SK-N-SH (cell line): ENCODE measurements around the gene FRMD8. TPM values are rescaled to one million over a fixed set of nuclear protein-coding genes. Genes with fewer than 3 reads are reported as not detected.

ENCODE experiments used
- CTCF ChIA-PET: fragments of 300-600, 350-600 bp; formaldehyde crosslinking; extraction: SDS; loops from one replicate; lab custom pipeline; 2021; lab: Yijun Ruan, JAX
- POLR2A ChIA-PET: fragments of 350-600 bp; sonication (Branson Sonifier 250); formaldehyde crosslinking; extraction: SDS; loops from one replicate; lab custom pipeline; 2020; ENCODE audit warnings: antibody characterized with exemption, inconsistent platforms; lab: Yijun Ruan, JAX
- DNase-seq: peaks from one replicate; pipeline ENCODE4 v3.0.0; 2012
- H2AFZ ChIP-seq: fragments of 200-600 bp; sonication (generic); 2 replicates; pipeline ENCODE4 v1.8.1; 2016; ENCODE audit warnings: antibody characterized with exemption, mild to moderate bottlenecking, low read depth
- H3F3A ChIP-seq: fragments of 200-600 bp; sonication (generic); replicated peaks from 2 replicates; pipeline ENCODE3; 2016; ENCODE audit warnings: antibody characterized with exemption, mild to moderate bottlenecking; ENCODE audit not compliant: insufficient read depth
- H3K27ac ChIP-seq, 2 experiments: fragments of 200-500 bp in 1 of 2; fragments of 200-600 bp in 1 of 2; sonication (Bioruptor generic) in 1 of 2; sonication (generic), shearing (Covaris generic) in 1 of 2; 2 replicates each; pipeline versions ENCODE4 v1.5.1 to v1.6.1; 2014 to 2016; ENCODE audit warnings: low read depth in 2 of 2, inconsistent platforms in 1 of 2, low read length in 1 of 2, mild to moderate bottlenecking in 1 of 2, mixed read lengths in 1 of 2
- H3K27me3 ChIP-seq: fragments of 200-600 bp; sonication (generic), shearing (Covaris generic); 2 replicates; pipeline ENCODE4 v1.6.1; 2016; ENCODE audit warnings: mixed run types; ENCODE audit not compliant: insufficient read depth
- H3K36me3 ChIP-seq, 2 experiments: fragments of 200-500 bp in 1 of 2; fragments of 200-600 bp in 1 of 2; sonication (Bioruptor generic) in 1 of 2; sonication (generic) in 1 of 2; replicated peaks in 1 of 2; 2 replicates each; pipeline versions ENCODE3 to v1.5.1; 2014 to 2016; ENCODE audit warnings: low read length in 1 of 2, mild to moderate bottlenecking in 1 of 2; ENCODE audit not compliant: insufficient read depth in 2 of 2, control insufficient read depth in 1 of 2
- H3K4me1 ChIP-seq, 2 experiments: fragments of 200-500 bp in 1 of 2; fragments of 200-600 bp in 1 of 2; sonication (Bioruptor generic) in 1 of 2; sonication (generic), shearing (Covaris generic) in 1 of 2; 2 replicates each; pipeline versions ENCODE4 v1.5.1 to v1.6.1; 2014 to 2016; ENCODE audit warnings: low read depth in 1 of 2, low read length in 1 of 2, mixed run types in 1 of 2; ENCODE audit not compliant: insufficient read depth in 2 of 2, control insufficient read depth in 1 of 2
- H3K4me2 ChIP-seq: fragments of 200-600 bp; sonication (generic), shearing (Covaris generic); 2 replicates; pipeline ENCODE4 v1.6.1; 2017; ENCODE audit warnings: mixed run types
- H3K4me3 ChIP-seq, 2 experiments: fragments of 200-500 bp in 1 of 2; fragments of 200-600 bp in 1 of 2; sonication (Bioruptor generic) in 1 of 2; sonication (generic), shearing (Covaris generic) in 1 of 2; 2 replicates each; pipeline versions ENCODE4 v1.5.1 to v1.8.1; 2014 to 2016; ENCODE audit warnings: low read depth in 2 of 2, inconsistent platforms in 1 of 2, low read length in 1 of 2, mild to moderate bottlenecking in 1 of 2, mixed read lengths in 1 of 2, moderate library complexity in 1 of 2
- H3K79me2 ChIP-seq: fragments of 200-600 bp; sonication (generic); 2 replicates; pipeline ENCODE4 v1.8.1; 2017; ENCODE audit warnings: mild to moderate bottlenecking; ENCODE audit not compliant: insufficient read depth
- H3K9ac ChIP-seq: fragments of 200-600 bp; sonication (generic); 2 replicates; pipeline ENCODE4 v1.6.1; 2017; ENCODE audit warnings: mixed run types
- H3K9me2 ChIP-seq: fragments of 200-600 bp; sonication (generic); 2 replicates; pipeline ENCODE4 v1.6.1; 2017; ENCODE audit warnings: mixed run types
- H3K9me3 ChIP-seq: fragments of 200-600 bp; sonication (generic); 2 replicates; pipeline ENCODE4 v1.6.1; 2017; ENCODE audit warnings: mixed run types, mild to moderate bottlenecking, moderate library complexity
- H4K20me1 ChIP-seq: fragments of 200-600 bp; sonication (generic); 2 replicates; pipeline ENCODE4 v1.6.1; 2017; ENCODE audit warnings: mild to moderate bottlenecking, mixed run types; ENCODE audit not compliant: insufficient read depth
- CHD2 ChIP-seq: fragments of 150-350 bp; IDR thresholded peaks from 2 replicates; pipeline ENCODE4 v1.6.1; 2018; ENCODE audit warnings: low read length; ENCODE audit not compliant: partially characterized antibody
- FOXM1 ChIP-seq: IDR thresholded peaks from 2 replicates; pipeline ENCODE4 v1.4.0; 2012; ENCODE audit warnings: low read depth, mild to moderate bottlenecking
- GATA2 ChIP-seq: sonication (generic); formaldehyde crosslinking; IDR thresholded peaks from 2 replicates; pipeline ENCODE4 v1.5.0; 2020; ENCODE audit warnings: mild to moderate bottlenecking, missing genetic modification reagents
- IRF3 ChIP-seq: fragments of 150-350 bp; IDR thresholded peaks from 2 replicates; pipeline ENCODE4 v1.6.1; 2016; ENCODE audit warnings: mild to moderate bottlenecking, low read depth, low read length
- USF2 ChIP-seq: fragments of 150-350 bp; IDR thresholded peaks from 2 replicates; pipeline ENCODE4 v1.6.1; 2017; ENCODE audit warnings: antibody characterized with exemption, low read length, low read depth, borderline replicate concordance
- WGBS: methylation state at CpG from one replicate; pipeline ENCODE4 v1.1.6; 2017; ENCODE audit warnings: low lambda C conversion rate; 5-methylcytosine and 5-hydroxymethylcytosine counted together
- polyA plus RNA-seq, 3 experiments: library from polyadenylated mRNA; depleted of rRNA; stranded (reverse); fragments of >200 nt; gene quantifications; 2 replicates each; pipeline ENCODE4 v1.2.3, GENCODE V29; 2012

Gene FRMD8
- polyA plus RNA-seq, 1 of the 3 experiments (the other 2 are of a cell fraction), result 19.0 TPM

- TF ChIP-seq IRF3, result peak; percentile 51; the same call in 1 of the 2 replicates
- TF ChIP-seq CHD2, result peak; percentile 31
Measured at GRCh38 chr11:65354265-65355012, 32.0 kb upstream of the FRMD8 start, which contains the start of gene TIGD3 (continued).

- DNase-seq, result peak; percentile 87
- peak overlapping the region in 1 of 2 experiments; percentile 63; a peak in 2 of 4 replicates for H3K27ac ChIP-seq
- peak overlapping the region; percentile 89; the same call in 1 of the 2 replicates for H3K4me2 ChIP-seq
- H3K4me3 ChIP-seq, result peak overlapping the region; percentile 71 to 74
- H2AFZ ChIP-seq, result peak overlapping the region; percentile 78; the same call in 1 of the 2 replicates
- TF ChIP-seq GATA2 (CRISPR knock-in tag) (peak; percentile 58; the same call in 1 of the 2 replicates), USF2 (no peak)
- no peaks in the 10 kb centered on the region for H3K9me2 ChIP-seq
- H3K79me2 ChIP-seq, result no peaks in the 10 kb centered on the region
- peak overlapping the region; percentile 51; the same call in 1 of the 2 replicates for H3K9ac ChIP-seq
- H3F3A ChIP-seq, result peaks cover 35% of the 10 kb centered on the region
- ChIA-PET CTCF (interaction anchor here (0.6 to 2.5 kb wide), 12 partner anchors 10 to 243 kb away, joined by 3 to 10 read pairs (median 4); no protein-coding TSS in a partner anchor), POLR2A (interaction anchor here (0.6 to 3.2 kb wide), 4 partner anchors 22 to 144 kb away, joined by 4 to 13 read pairs (median 5); partner anchors contain the start of genes DPF2, MALAT1 and NEAT1)
- H3K9me3 ChIP-seq, result no peaks in the 10 kb centered on the region
- no peaks in the 10 kb centered on the region for H3K27me3 ChIP-seq
- H3K4me1 ChIP-seq, result peaks cover 0 to 20% of the 10 kb centered on the region in 2 experiments; a peak in 1 of 4 replicates
- WGBS, result 26% methylated on average over 30 of the region's 47 CpGs
- no peaks in the 10 kb centered on the region for H4K20me1 ChIP-seq
- H3K36me3 ChIP-seq, result peaks cover 10 to 27% of the 10 kb centered on the region in 2 experiments
Measured at GRCh38 chr11:65355013-65355775, 31.2 kb upstream of the FRMD8 start.

GRCh38 chr11:65355776-65356393, 30.6 kb upstream of the FRMD8 start:
- no peaks in the 10 kb centered on the region for H3K9me2 ChIP-seq
- H3K9me3 ChIP-seq, result no peaks in the 10 kb centered on the region
- peaks cover 0 to 20% of the 10 kb centered on the region in 2 experiments; a peak in 1 of 4 replicates for H3K4me1 ChIP-seq
- H3K4me3 ChIP-seq, result no peak overlapping the region; a peak in 1 of 4 replicates
- peaks cover 10 to 25% of the 10 kb centered on the region in 2 experiments for H3K36me3 ChIP-seq
- H4K20me1 ChIP-seq, result no peaks in the 10 kb centered on the region
- TF ChIP-seq FOXM1 (no peak), CHD2 (no peak)
- H3F3A ChIP-seq, result peaks cover 34% of the 10 kb centered on the region
- no peak overlapping the region for H3K9ac ChIP-seq
- H3K27ac ChIP-seq, result peak overlapping the region in 1 of 2 experiments; percentile 12; a peak in 1 of 4 replicates
- no peaks in the 10 kb centered on the region for H3K27me3 ChIP-seq
- WGBS, result 96% methylated on average over 23 of the region's 35 CpGs
- no peak for DNase-seq
- no peak overlapping the region for H3K4me2 ChIP-seq
- H2AFZ ChIP-seq, result no peak overlapping the region
- no peaks in the 10 kb centered on the region for H3K79me2 ChIP-seq
- POLR2A ChIA-PET, result interaction anchor here (0.6 to 3.2 kb wide), 4 partner anchors 22 to 143 kb away, joined by 4 to 13 read pairs (median 5); partner anchors contain the start of genes DPF2, MALAT1 and NEAT1
- CTCF ChIA-PET, result interaction anchor here (0.6 to 2.5 kb wide), 14 partner anchors 10 to 244 kb away, joined by 3 to 10 read pairs (median 4); no protein-coding TSS in a partner anchor
